ENCODE data around the gene KCNK17.

DNA sequence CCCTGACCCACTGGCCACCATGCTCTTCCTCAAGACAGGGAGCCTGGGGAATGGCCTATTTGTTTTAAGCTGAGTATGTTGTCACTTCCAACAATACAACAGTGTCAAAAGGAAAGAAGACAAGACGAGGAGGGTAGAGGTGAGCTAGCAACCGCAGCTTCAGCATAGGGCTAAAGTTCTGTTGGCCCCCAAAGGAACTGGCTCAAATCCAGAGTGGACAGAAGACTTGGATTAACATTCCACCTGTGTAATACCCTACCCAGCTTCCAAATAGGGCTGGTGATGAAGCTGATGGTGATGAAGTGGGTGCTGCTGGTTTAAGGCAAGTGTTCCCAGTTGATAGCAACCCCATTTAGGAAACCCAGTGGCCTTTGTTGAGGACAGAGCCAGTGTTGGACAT lies 53.3 kb downstream of the KCNK17 start:
- TF ChIP-seq, protein P1, sequence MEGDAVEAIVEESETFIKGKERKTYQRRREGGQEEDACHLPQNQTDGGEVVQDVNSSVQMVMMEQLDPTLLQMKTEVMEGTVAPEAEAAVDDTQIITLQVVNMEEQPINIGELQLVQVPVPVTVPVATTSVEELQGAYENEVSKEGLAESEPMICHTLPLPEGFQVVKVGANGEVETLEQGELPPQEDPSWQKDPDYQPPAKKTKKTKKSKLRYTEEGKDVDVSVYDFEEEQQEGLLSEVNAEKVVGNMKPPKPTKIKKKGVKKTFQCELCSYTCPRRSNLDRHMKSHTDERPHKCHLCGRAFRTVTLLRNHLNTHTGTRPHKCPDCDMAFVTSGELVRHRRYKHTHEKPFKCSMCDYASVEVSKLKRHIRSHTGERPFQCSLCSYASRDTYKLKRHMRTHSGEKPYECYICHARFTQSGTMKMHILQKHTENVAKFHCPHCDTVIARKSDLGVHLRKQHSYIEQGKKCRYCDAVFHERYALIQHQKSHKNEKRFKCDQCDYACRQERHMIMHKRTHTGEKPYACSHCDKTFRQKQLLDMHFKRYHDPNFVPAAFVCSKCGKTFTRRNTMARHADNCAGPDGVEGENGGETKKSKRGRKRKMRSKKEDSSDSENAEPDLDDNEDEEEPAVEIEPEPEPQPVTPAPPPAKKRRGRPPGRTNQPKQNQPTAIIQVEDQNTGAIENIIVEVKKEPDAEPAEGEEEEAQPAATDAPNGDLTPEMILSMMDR (IDR thresholded peaks at IDR 0.05), result no peak
- TF ChIP-seq POLR2A (IDR thresholded peaks at IDR 0.05) (no peak), EP300 (IDR thresholded peaks at IDR 0.05) (no peak)

All from upper lobe of left lung (tissue), 4 donors.